H1 (cell line): ENCODE measurements around the gene PDZD11. TPM values are rescaled to one million over a fixed set of nuclear protein-coding genes. Genes with fewer than 3 reads are reported as not detected.

Source experiments
- CTCF ChIA-PET: fragments of 300-600 bp; sonication (Branson Sonifier 250); formaldehyde crosslinking; loops from one replicate; lab custom pipeline; 2021; ENCODE audit not compliant: partially characterized antibody; lab: Charles Lee
- POLR2A ChIA-PET: fragments of 300-600 bp; sonication (Branson Sonifier 250); formaldehyde crosslinking; loops from one replicate; lab custom pipeline; 2021; ENCODE audit warnings: inconsistent platforms; ENCODE audit not compliant: partially characterized antibody; lab: Charles Lee
- DNase-seq, 2 experiments: peaks; one replicate each; pipeline versions ENCODE4 v3.0.0 to v3.0.0-alpha.2; 2010 to 2022; ENCODE audit warnings: low spot score in 2 of 2, low read depth in 1 of 2, mixed read lengths in 1 of 2
- FAIRE-seq: peaks from 2 replicates; lab custom pipeline; 2011; peaks lifted over from hg19 to GRCh38; lab: Jason Lieb, UNC
- H2AFZ ChIP-seq: 2 replicates; pipeline ENCODE4 v1.8.1; 2012; ENCODE audit warnings: low read length, inconsistent platforms
- H2AK5ac ChIP-seq: 2 replicates; pipeline ENCODE4 v1.6.1; 2013; ENCODE audit warnings: low read depth, low read length
- H2BK120ac ChIP-seq: replicated peaks from 2 replicates; pipeline ENCODE3; 2013; ENCODE audit warnings: low read depth, low read length, inconsistent platforms
- H2BK12ac ChIP-seq: 2 replicates; pipeline ENCODE4 v1.6.1; 2013; ENCODE audit warnings: low read depth, low read length
- H2BK15ac ChIP-seq: 2 replicates; pipeline ENCODE4 v1.6.1; 2013; ENCODE audit warnings: low read length
- H2BK20ac ChIP-seq: 2 replicates; pipeline ENCODE4 v1.6.1; 2013; ENCODE audit warnings: low read length
- H2BK5ac ChIP-seq: 2 replicates; pipeline ENCODE4 v1.6.1; 2013; ENCODE audit warnings: low read depth, low read length
- H3K14ac ChIP-seq: 2 replicates; pipeline ENCODE4 v1.6.1; 2013; ENCODE audit warnings: inconsistent platforms; ENCODE audit not compliant: insufficient read length
- H3K18ac ChIP-seq: 2 replicates; pipeline ENCODE4 v1.6.1; 2013; ENCODE audit warnings: low read length; ENCODE audit errors: extremely low read depth
- H3K23ac ChIP-seq: 2 replicates; pipeline ENCODE4 v1.6.1; 2013; ENCODE audit warnings: inconsistent platforms; ENCODE audit not compliant: insufficient read length
- H3K23me2 ChIP-seq: 2 replicates; pipeline ENCODE4 v1.6.1; 2013; ENCODE audit warnings: low read depth, low read length
- H3K27ac ChIP-seq: 2 replicates; pipeline ENCODE4 v1.6.1; 2011; ENCODE audit warnings: low read depth, low read length, inconsistent platforms
- H3K27me3 ChIP-seq, 4 experiments: replicated peaks in 1 of 4; 1 replicate in 1 of 4; 2 replicates in 3 of 4; pipeline versions ENCODE4 v1.6.1 to v1.8.1; 2011 to 2013; ENCODE audit warnings: low read length in 3 of 4, mild to moderate bottlenecking in 3 of 4, inconsistent platforms in 2 of 4, mixed read lengths in 2 of 4, moderate library complexity in 1 of 4; ENCODE audit not compliant: control insufficient read depth in 3 of 4, insufficient read depth in 3 of 4; ENCODE audit errors: extremely low read depth in 1 of 4
- H3K36me3 ChIP-seq, 4 experiments: 2 replicates each; pipeline versions ENCODE4 v1.6.1 to v1.8.1; 2011 to 2013; ENCODE audit warnings: mild to moderate bottlenecking in 4 of 4, low read length in 3 of 4, moderate library complexity in 2 of 4, control low read depth in 1 of 4, inconsistent platforms in 1 of 4; ENCODE audit not compliant: insufficient read depth in 4 of 4, control insufficient read depth in 2 of 4
- H3K4ac ChIP-seq: replicated peaks from 2 replicates; pipeline ENCODE3; 2013; ENCODE audit warnings: low read length, low read depth, mixed read lengths, inconsistent platforms; ENCODE audit not compliant: insufficient read length
- H3K4me1 ChIP-seq, 4 experiments: replicated peaks in 1 of 4; 1 replicate in 1 of 4; 2 replicates in 3 of 4; pipeline versions ENCODE4 v1.6.1 to v1.8.1; 2011 to 2013; ENCODE audit warnings: low read length in 3 of 4, inconsistent platforms in 2 of 4, mixed read lengths in 1 of 4; ENCODE audit not compliant: insufficient read depth in 4 of 4, control insufficient read depth in 3 of 4
- H3K4me2 ChIP-seq, 2 experiments: 2 replicates each; pipeline versions ENCODE4 v1.6.1 to v1.8.1; 2011 to 2013; ENCODE audit warnings: low read depth in 2 of 2, low read length in 2 of 2, control low read depth in 1 of 2, inconsistent platforms in 1 of 2, mild to moderate bottlenecking in 1 of 2; ENCODE audit not compliant: insufficient read depth in 1 of 2
- H3K4me3 ChIP-seq, 4 experiments: fragments of 200-600, 300-600 bp in 1 of 4; sonication (generic), shearing (Covaris generic), sonication (Bioruptor Twin) in 1 of 4; 2 replicates each; pipeline versions ENCODE4 v1.5.1 to v1.8.1; 2011 to 2016; ENCODE audit warnings: low read length in 4 of 4, low read depth in 3 of 4, control low read depth in 2 of 4, inconsistent platforms in 2 of 4, mild to moderate bottlenecking in 2 of 4, mixed read lengths in 1 of 4, moderate library complexity in 1 of 4; ENCODE audit not compliant: insufficient read depth in 2 of 4; ENCODE audit errors: extremely low read depth in 1 of 4
- H3K56ac ChIP-seq: replicated peaks from 2 replicates; pipeline ENCODE3; 2013; ENCODE audit warnings: low read depth, mild to moderate bottlenecking, mixed read lengths, low read length, inconsistent platforms; ENCODE audit not compliant: insufficient read length
- H3K79me1 ChIP-seq: 2 replicates; pipeline ENCODE4 v1.6.1; 2013; ENCODE audit warnings: low read depth, low read length, control low read depth
- H3K79me2 ChIP-seq, 2 experiments: 2 replicates each; pipeline versions ENCODE4 v1.6.1 to v1.8.1; 2012 to 2013; ENCODE audit warnings: low read length in 2 of 2, mild to moderate bottlenecking in 2 of 2, inconsistent platforms in 1 of 2; ENCODE audit not compliant: insufficient read depth in 2 of 2, control insufficient read depth in 1 of 2
- H3K9ac ChIP-seq, 4 experiments: replicated peaks in 1 of 4; 1 replicate in 1 of 4; 2 replicates in 3 of 4; pipeline versions ENCODE4 v1.6.1 to v1.8.1; 2011 to 2013; ENCODE audit warnings: low read depth in 3 of 4, low read length in 3 of 4, control low read depth in 2 of 4, mild to moderate bottlenecking in 2 of 4, moderate library complexity in 2 of 4, inconsistent platforms in 1 of 4; ENCODE audit errors: extremely low read depth in 1 of 4
- H3K9me3 ChIP-seq, 2 experiments: 2 replicates each; pipeline versions ENCODE4 v1.6.1 to v1.8.1; 2012 to 2013; ENCODE audit warnings: mild to moderate bottlenecking in 2 of 2, moderate library complexity in 2 of 2, control low read depth in 1 of 2, inconsistent platforms in 1 of 2, low read depth in 1 of 2, low read length in 1 of 2, mixed read lengths in 1 of 2; ENCODE audit not compliant: insufficient read depth in 2 of 2
- H4K20me1 ChIP-seq, 2 experiments: replicated peaks in 1 of 2; 2 replicates each; pipeline versions ENCODE3 to v1.8.1; 2011 to 2013; ENCODE audit warnings: inconsistent platforms in 2 of 2, low read length in 2 of 2, mild to moderate bottlenecking in 1 of 2; ENCODE audit not compliant: insufficient read depth in 2 of 2, control insufficient read depth in 1 of 2
- H4K5ac ChIP-seq: 2 replicates; pipeline ENCODE4 v1.6.1; 2013; ENCODE audit warnings: low read length, low read depth, mixed read lengths, inconsistent platforms; ENCODE audit not compliant: insufficient read length
- H4K8ac ChIP-seq: 2 replicates; pipeline ENCODE4 v1.8.0; 2013; ENCODE audit warnings: mild to moderate bottlenecking, moderate library complexity, low read length, inconsistent platforms; ENCODE audit not compliant: insufficient read depth; ENCODE audit errors: extremely low read depth
- H4K91ac ChIP-seq: replicated peaks from 2 replicates; pipeline ENCODE3; 2013; ENCODE audit warnings: low read length, mixed read lengths, inconsistent platforms; ENCODE audit not compliant: insufficient read length
- CBX5 ChIP-seq: fragments of 300-800, 300-1000 bp; sonication (generic); IDR thresholded peaks from 2 replicates; pipeline ENCODE4 v1.7.1; 2016; ENCODE audit warnings: antibody characterized with exemption, low read length, low read depth
- SP4 ChIP-seq: IDR thresholded peaks from 2 replicates; pipeline ENCODE4 v1.6.1; 2012; ENCODE audit warnings: low read length, inconsistent platforms
- TAF1 ChIP-seq: IDR thresholded peaks from 2 replicates; pipeline ENCODE4 v1.6.1; 2011; ENCODE audit warnings: mild to moderate bottlenecking, low read depth, low read length
- ZNF274 ChIP-seq: IDR thresholded peaks from 2 replicates; pipeline ENCODE4 v1.7.0; 2012; ENCODE audit warnings: low read length, borderline replicate concordance; ENCODE audit errors: extremely low read depth
- WGBS, 2 experiments: shearing (Covaris generic) in 1 of 2; methylation state at CpG; one replicate each; pipeline versions ENCODE4 v1.1.6 to v1.1.7; 2013 to 2015; ENCODE audit warnings: low lambda C conversion rate in 2 of 2, mixed read lengths in 2 of 2, inconsistent platforms in 1 of 2, low coverage in 1 of 2, missing lambda C conversion rate in 1 of 2; ENCODE audit not compliant: insufficient replicate concordance in 2 of 2, insufficient coverage in 1 of 2, insufficient read length in 1 of 2; ENCODE audit errors: extremely low coverage in 1 of 2, missing lambda C conversion rate in 1 of 2; 5-methylcytosine and 5-hydroxymethylcytosine counted together
- polyA plus RNA-seq, 7 experiments: library from polyadenylated mRNA; depleted of rRNA in 3 of 7; stranded (reverse) in 5 of 7; unstranded in 2 of 7; fragments of >200 nt in 5 of 7; fragments of 200-250 nt in 2 of 7; gene quantifications; 1 replicate in 5 of 7; 2 replicates in 1 of 7; 4 replicates in 1 of 7; pipeline versions ENCODE4 v1.2.1 to v1.2.3, GENCODE V29; 2011 to 2013; ENCODE audit warnings: missing spikeins in 2 of 7, mixed read lengths in 2 of 7
- total RNA-seq: library from RNA; stranded (reverse); fragmentation: NEBNext Ultra II Directional; extraction: Animal tissue kit (Norgen Biotek cat#: 25700); gene quantifications from 2 replicates; pipeline ENCODE4 v1.2.1, GENCODE V29; 2021

Gene PDZD11
- total and polyA plus RNA-seq, 2 of the 8 experiments (the other 6 are each of a cell fraction or from before 2014, with no cell fraction given): 31.5 to 55.9 TPM

DNA sequence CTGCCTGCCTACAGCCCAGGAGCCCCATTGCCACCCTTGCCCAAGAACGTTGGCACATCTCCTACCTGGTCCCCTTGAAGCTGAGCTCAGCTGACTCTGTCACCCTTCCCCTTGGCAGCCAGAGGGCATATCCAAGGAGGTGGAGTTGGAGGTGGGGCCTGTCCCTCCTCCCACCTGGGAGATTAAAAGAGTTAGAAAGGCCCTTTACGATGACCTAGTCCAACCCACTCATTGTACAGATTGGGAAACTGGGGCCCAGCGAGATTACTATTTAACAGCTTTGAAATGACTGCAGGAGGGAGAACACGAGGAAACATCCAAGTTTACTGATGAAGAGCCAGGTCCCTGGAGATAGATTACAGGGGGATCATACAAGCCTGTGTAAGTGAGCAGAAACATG, 29.6 kb downstream of the PDZD11 start, which contains the start of gene P2RY4:
Gene P2RY4, minus strand, starts transcription at position 101 of the 400 bp plus-strand sequence. CDS start 580 bp downstream, outside the sequence.
- FAIRE-seq (no peak), DNase-seq (no peak)
- no peaks in the 10 kb centered on the region for H4K20me1 ChIP-seq
- H3K4me1 ChIP-seq: peaks cover 0 to 2% (median 0%) of the 10 kb centered on the region in 4 experiments; a peak in 1 of 7 replicates
- no peaks in the 10 kb centered on the region for H3K9me3 ChIP-seq
- H3K18ac ChIP-seq: no peak within 1 kb of the TSS
- H2BK20ac ChIP-seq: no peak within 1 kb of the TSS
- POLR2A ChIA-PET: no interaction called here
- no peaks in the 10 kb centered on the region for H3K79me2 ChIP-seq
- no peaks in the 10 kb centered on the region for H3K79me1 ChIP-seq
- no peak within 1 kb of the TSS for H3K4ac ChIP-seq
- H4K91ac ChIP-seq: no peak within 1 kb of the TSS
- no peak within 1 kb of the TSS for H2BK120ac ChIP-seq
- H3K14ac ChIP-seq: no peak within 1 kb of the TSS
- no peak within 1 kb of the TSS for H2AK5ac ChIP-seq
- H4K5ac ChIP-seq: no peak within 1 kb of the TSS
- no peaks in the 10 kb centered on the region for H3K36me3 ChIP-seq
- H2BK5ac ChIP-seq: no peak within 1 kb of the TSS
- no peaks in the 10 kb centered on the region for H3K23me2 ChIP-seq
- H3K27me3 ChIP-seq: no peaks in the 10 kb centered on the region
- H3K9ac ChIP-seq: no peak within 1 kb of the TSS
- no peak within 1 kb of the TSS for H3K23ac ChIP-seq
- no peak within 1 kb of the TSS for H3K56ac ChIP-seq
- H2BK15ac ChIP-seq: no peak within 1 kb of the TSS
- H3K27ac ChIP-seq: no peak within 1 kb of the TSS
- H2AFZ ChIP-seq: no peak within 1 kb of the TSS
- H4K8ac ChIP-seq: no peak within 1 kb of the TSS
- CTCF ChIA-PET: no interaction called here
- no peak within 1 kb of the TSS for H2BK12ac ChIP-seq
- WGBS, 2 experiments: 86% methylated on average over 3 of the region's 4 CpGs; no CpG with 5 or more reads in 1 of the 2 experiments
- H3K4me2 ChIP-seq: no peak within 1 kb of the TSS
- H3K4me3 ChIP-seq: no peak within 1 kb of the TSS
- no peak for TF ChIP-seq ZNF274
- TF ChIP-seq TAF1: no peak
- no peak for TF ChIP-seq CBX5
- TF ChIP-seq SP4: no peak
